ENCODE results near the gene ZCCHC3.

Gene ZCCHC3

GRCh38 chr20:286508-286907 is 10.9 kb upstream of the ZCCHC3 start:
- no peak for DNase-seq

- no peak for DNase-seq
Observed at GRCh38 chr20:288956-289692, 8.2 kb upstream of the ZCCHC3 start.

GRCh38 chr20:289693-290083 is 7.7 kb upstream of the ZCCHC3 start:
- no peak for DNase-seq

DNA sequence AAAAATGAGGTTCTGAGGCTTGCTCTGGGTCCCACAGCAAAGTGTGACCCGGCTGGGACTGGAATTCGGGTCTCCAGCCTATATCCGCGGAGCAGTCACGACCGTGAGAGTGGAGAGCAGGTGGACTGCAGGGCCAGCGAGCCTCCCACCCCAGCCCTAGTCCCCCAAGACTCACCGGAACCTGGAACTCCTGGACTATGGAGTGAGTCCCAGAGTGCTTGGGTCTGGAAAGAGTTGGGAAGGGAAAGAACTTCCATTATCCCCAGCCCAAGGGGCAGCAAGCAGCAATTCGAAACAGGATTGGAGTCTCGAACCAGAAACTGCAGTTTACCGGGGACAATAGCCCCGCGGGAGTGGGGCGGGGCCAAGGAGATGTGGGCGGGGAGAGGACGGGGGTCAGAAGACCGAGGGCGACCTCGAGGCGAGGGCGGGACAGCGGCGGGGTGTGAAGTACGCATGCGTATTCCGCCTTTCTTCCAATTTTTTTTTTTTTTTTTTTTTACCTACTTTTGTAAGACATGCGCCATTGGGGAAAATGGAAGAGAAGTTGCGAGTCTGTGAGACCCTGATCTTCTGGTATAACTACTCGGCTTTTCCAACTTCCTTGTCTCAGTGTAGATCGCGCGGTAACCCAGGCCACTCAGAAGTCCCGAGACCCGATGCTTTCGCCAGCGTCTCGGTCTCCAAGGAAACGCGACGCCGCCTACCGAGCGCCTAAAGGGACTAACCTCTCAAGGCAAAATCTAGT is 7.1 kb upstream of the ZCCHC3 start, which contains the start of gene C20orf96:
C20orf96 (minus strand) TSS at position 667 of the 748 bp plus-strand sequence; CDS start at position 527, 140 bp downstream.
- peak; percentile 66 for DNase-seq

DNA sequence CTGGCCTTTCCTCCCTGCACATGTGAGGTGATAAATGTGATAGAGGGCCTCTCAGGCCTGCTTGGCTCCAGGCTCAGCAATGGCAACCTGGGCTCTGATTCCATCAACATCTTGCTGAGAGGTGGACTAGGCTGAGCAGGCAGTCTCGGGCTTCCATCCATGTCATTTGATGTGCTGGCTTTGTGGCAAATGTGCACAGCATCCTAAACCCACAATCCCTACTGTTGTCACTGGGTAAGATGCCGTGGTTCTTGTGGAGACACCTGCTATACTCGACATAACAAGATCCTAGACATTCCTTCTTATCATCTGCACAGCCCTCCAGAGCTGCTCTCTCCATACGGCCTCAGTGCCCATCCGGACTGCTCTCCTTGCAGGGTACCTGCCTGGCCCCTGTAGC is 2.8 kb upstream of the ZCCHC3 start:
- no peak for DNase-seq

DNA sequence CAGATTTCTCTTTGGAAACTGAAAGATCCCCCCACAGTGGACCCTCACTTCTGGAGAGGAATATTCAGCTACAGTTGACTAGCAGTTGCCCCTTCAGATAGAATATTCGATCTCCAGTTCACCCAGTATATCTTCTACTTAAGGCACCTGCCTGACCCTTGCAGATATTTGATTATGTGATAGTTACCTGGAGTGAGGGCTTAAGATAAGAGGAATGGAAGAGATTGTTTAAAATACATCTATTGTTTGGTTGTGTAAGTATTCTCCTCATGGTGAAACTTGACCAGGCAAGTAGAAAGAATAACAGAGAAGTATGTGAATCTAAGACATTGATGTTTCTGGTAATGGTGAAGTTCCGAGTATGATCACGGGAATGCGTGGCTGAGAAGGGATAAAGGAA is 1.6 kb upstream of the ZCCHC3 start:
- no peak for DNase-seq

DNA sequence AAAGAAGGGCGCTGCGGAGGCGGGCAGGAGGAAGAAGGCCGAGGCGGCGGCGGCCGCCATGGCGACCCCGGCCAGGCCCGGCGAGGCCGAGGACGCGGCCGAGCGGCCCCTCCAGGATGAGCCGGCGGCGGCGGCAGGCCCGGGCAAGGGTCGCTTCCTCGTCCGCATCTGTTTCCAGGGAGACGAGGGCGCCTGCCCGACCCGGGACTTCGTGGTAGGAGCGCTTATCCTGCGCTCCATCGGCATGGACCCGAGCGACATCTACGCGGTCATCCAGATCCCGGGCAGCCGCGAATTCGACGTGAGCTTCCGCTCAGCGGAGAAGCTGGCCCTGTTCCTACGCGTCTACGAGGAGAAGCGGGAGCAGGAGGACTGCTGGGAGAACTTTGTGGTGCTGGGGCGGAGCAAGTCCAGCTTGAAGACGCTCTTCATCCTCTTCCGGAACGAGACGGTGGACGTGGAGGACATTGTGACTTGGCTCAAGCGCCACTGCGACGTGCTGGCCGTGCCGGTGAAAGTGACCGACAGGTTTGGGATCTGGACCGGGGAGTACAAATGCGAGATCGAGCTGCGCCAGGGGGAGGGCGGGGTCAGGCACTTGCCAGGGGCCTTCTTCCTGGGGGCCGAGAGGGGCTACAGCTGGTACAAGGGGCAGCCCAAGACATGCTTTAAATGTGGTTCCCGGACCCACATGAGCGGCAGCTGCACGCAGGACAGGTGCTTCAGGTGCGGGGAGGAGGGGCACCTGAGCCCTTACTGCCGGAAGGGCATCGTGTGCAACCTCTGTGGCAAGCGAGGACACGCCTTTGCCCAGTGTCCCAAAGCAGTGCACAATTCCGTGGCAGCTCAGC is 780 bp downstream of the ZCCHC3 start:
- peak; percentile 12 for DNase-seq

DNA sequence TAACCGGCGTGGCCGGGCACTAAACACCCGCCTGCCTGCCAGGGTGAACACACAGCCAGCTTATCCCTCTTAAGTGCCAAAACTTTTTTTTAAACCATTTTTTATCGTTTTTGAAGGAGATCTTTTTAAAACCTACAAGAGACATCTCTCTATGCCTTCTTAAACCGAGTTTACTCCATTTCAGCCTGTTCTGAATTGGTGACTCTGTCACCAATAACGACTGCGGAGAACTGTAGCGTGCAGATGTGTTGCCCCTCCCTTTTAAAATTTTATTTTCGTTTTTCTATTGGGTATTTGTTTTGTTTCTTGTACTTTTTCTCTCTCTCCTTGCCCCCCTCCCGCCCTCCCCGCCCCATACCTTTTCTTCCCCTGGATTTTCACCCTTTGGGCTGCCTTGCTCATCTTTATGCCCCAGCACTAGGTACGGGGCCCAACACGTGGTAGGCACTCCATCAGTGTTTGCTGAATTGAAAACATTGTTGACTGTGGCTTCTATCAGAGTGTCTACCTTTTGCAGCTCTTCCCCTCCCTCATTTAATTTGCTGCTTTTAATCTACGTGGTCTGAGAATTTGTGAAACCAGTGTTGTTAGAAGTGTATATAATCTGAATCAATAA is 1.5 kb downstream of the ZCCHC3 start:
- no peak for DNase-seq

- DNase-seq, result no peak
Observed at GRCh38 chr20:300345-300990, 3.1 kb downstream of the ZCCHC3 start.

- DNase-seq, result no peak
Observed at GRCh38 chr20:301886-302848, 4.8 kb downstream of the ZCCHC3 start.

DNA sequence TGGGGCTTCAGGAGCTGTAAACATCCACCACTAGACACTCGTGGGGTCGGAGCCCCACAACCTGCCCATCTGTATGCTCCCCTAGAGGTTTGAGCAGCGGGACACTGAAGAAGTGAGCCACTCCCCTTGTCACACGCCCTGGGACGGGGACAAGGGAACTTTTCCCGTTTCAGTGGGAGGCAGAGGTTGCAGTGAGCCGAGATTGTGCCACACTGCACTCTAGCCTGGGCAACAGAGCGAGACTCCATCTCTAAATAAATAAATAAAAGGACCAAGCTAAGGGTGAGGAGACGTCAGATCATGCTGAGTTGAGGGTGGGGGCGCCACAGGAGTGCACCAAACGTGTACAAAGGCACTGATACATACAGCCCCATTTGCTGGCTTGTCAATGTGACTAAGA is 8.4 kb downstream of the ZCCHC3 start:
- DNase-seq, result no peak

GRCh38 chr20:308427-309038 is 11.2 kb downstream of the ZCCHC3 start:
- no peak for DNase-seq

DNA sequence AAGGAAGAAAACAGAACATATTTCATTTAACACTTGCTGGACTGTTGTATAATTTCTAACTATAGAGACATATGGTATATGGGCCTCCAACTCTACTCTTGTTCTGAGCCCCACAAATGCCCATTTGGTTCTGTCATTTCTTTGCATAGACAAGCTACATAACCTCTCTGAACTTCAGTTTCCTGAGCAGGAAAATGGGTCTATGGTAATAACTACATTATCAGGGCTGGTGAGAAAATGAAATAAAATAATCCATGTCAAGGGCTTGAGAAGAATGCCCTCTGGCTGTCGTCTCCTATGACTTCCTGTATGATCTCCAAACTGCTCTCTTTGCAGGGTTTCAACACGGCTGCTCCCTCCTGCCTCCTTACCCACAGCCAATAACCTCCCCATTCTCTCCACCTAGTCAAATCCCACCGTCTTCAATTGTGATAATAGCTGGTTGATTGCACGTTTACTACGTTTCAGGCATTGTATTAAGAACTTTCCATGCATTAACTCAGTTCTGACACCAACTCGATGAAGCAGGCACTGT is 12.0 kb downstream of the ZCCHC3 start:
- DNase-seq, result no peak

DNA sequence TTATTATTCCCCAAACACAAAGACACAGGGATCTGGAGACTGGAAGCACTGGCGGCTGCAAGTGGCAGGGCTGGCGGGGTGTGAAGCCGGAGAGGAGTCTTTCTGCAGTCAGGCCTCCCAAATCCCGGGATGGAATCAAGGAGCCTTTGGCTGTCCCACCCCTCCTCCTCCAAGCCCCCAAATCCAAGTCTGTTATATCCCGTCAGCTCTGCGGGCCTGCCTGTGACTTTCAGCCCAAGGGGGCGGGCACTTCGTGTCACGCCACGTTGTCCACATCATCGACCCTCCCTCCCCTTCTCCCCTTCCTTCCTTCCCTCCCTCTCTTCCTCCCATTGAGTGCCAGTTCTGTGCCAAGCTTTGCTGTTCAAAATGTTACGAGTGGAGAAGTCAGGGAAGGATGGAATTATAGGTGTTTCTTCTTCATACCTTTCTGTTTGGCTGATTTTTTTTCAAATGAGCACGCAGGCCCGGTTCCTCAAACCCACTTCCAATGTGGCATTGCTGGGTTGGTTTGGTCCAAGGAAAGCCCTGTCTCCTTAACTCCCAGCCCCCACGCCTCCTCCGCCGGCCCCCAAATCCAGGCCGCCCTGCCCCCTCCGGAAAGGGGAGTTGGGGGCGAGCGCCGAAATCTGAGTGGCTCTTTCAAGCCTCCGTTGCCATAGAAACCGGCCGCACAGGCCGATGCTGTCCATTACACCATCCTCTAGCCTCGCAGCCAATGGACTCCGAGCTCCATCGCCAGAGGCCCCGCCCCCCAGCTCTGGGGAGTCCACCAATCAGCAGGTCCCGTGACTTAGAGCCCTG is 12.7 kb downstream of the ZCCHC3 start:
- DNase-seq, result peak; percentile 98

GRCh38 chr20:310645-311044 is 13.3 kb downstream of the ZCCHC3 start:
- DNase-seq, result no peak

- DNase-seq, result no peak
Observed at GRCh38 chr20:311609-312008, 14.2 kb downstream of the ZCCHC3 start.

DNA sequence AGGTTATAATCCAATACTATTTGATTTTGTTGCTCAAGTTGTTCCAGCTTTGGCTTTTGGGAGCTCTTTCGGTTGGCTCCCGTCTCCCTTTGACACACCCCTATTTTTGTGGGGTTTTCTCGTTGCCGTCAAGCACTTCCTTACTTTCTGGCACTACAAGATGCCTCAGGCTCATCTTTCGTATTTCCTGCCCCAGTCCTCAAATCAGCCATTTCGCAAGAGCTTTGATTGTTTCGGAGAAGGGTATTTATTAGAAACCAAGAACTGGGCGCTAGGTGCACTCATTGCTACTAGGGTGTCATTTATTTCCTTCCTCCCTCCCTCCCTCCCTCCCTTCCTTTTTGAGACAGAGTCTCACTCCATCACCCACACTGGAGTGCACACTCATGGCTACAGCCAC is 14.7 kb downstream of the ZCCHC3 start:
- no peak for DNase-seq

GRCh38 chr20:312866-313265 is 15.5 kb downstream of the ZCCHC3 start:
- no peak for DNase-seq

DNA sequence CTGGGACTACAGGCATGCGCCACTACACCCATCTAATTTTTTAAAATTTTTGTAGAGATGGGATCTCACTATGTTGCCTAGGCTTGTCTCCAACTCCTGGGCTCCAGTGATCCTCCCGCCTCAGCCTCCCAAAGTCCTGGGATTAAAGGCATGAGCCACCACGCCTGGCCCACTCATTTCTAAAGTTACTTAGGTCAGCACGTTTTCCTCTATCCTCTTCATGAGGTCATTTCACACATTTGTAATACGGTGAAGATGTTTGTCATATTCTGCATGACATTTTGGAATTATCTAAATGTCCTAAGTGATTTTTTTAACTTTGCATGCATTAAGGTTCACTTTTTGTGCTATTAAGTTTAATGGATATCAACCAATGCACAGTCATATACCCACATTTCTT is 16.0 kb downstream of the ZCCHC3 start:
- DNase-seq, result no peak

GRCh38 chr20:313948-314347 is 16.6 kb downstream of the ZCCHC3 start:
- DNase-seq, result no peak

All from NCI-H1092 (cell line).